C4-2B (cell line): ENCODE measurements around the gene CST7.

ENCODE experiments used
- CTCF ChIP-seq: fragments of 450-650 bp; conservative IDR thresholded peaks from 2 replicates; pipeline ENCODE4 v1.5.1; 2017; ENCODE audit warnings: mild to moderate bottlenecking
- ZFX ChIP-seq: fragments of 450-650 bp; IDR thresholded peaks from 2 replicates; pipeline ENCODE4 v1.6.1; 2017

- TF ChIP-seq CTCF (no peak), ZFX (no peak)
These were observed 42.3 kb upstream of the CST7 start for GRCh38 chr20:24906806-24907205.
